ENCODE data around the gene WTIP.

DNA sequence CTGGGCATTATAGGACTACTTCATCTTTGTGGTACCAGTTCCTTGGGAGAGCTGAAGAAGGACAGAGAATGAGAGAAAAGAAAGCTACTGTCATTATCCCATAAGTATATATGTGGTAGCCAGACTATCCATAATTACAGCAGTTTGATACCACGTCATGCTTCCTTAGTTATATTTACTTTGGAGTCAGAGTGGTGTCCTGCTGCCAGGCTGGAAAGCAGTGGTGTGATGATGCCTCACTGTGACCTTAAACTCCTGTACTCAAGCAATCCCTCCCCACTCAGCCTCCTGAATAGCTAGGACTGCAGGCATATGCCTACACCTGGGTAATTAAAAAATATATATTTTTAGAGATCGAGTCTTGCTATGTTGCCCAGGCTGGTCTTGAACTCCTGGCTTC, 57.8 kb downstream of the WTIP start:
- TF ChIP-seq, protein P1, sequence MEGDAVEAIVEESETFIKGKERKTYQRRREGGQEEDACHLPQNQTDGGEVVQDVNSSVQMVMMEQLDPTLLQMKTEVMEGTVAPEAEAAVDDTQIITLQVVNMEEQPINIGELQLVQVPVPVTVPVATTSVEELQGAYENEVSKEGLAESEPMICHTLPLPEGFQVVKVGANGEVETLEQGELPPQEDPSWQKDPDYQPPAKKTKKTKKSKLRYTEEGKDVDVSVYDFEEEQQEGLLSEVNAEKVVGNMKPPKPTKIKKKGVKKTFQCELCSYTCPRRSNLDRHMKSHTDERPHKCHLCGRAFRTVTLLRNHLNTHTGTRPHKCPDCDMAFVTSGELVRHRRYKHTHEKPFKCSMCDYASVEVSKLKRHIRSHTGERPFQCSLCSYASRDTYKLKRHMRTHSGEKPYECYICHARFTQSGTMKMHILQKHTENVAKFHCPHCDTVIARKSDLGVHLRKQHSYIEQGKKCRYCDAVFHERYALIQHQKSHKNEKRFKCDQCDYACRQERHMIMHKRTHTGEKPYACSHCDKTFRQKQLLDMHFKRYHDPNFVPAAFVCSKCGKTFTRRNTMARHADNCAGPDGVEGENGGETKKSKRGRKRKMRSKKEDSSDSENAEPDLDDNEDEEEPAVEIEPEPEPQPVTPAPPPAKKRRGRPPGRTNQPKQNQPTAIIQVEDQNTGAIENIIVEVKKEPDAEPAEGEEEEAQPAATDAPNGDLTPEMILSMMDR (IDR thresholded peaks at IDR 0.05) = no peak
- TF ChIP-seq POLR2A (IDR thresholded peaks at IDR 0.05) = no peak

Measured in lower leg skin (tissue), 3 donors.